ENCODE results near the gene NAV2.
"Not testable (repeated sequence)": the region's sequence is repeated elsewhere in the genome, so short reads cannot be mapped to it uniquely, and the experiment has no call there.

Gene NAV2

GRCh38 chr11:19910931-19911330, 198.3 kb downstream of the NAV2 start:
- FAIRE-seq: no peak

GRCh38 chr11:19912115-19912957, 199.7 kb downstream of the NAV2 start:
- FAIRE-seq: no peak

GRCh38 chr11:19912958-19913892, 200.6 kb downstream of the NAV2 start:
- FAIRE-seq: no peak

- no peak for FAIRE-seq
Observed at GRCh38 chr11:19913893-19914249, 201.2 kb downstream of the NAV2 start.

- FAIRE-seq: no peak
Observed at GRCh38 chr11:19915808-19916207, 203.2 kb downstream of the NAV2 start.

- no peak for FAIRE-seq
Observed at GRCh38 chr11:19917069-19917468, 204.4 kb downstream of the NAV2 start.

GRCh38 chr11:19918302-19919049, 205.8 kb downstream of the NAV2 start:
- no peak for FAIRE-seq

GRCh38 chr11:19919050-19919561, 206.5 kb downstream of the NAV2 start:
- FAIRE-seq: no peak

GRCh38 chr11:19920982-19921381, 208.3 kb downstream of the NAV2 start:
- FAIRE-seq: no peak

- no peak for FAIRE-seq
Observed at GRCh38 chr11:19921976-19922688, 209.5 kb downstream of the NAV2 start.

GRCh38 chr11:19922689-19923035, 210.0 kb downstream of the NAV2 start:
- FAIRE-seq: no peak

- no peak for FAIRE-seq
Observed at GRCh38 chr11:19923626-19924025, 211.0 kb downstream of the NAV2 start.

GRCh38 chr11:19924311-19924710, 211.7 kb downstream of the NAV2 start:
- no peak for FAIRE-seq

GRCh38 chr11:19924716-19925115, 212.1 kb downstream of the NAV2 start:
- no peak for FAIRE-seq

- not testable (repeated sequence) for FAIRE-seq
Observed at GRCh38 chr11:19927403-19927802, 214.8 kb downstream of the NAV2 start.

GRCh38 chr11:19929147-19929546, 216.5 kb downstream of the NAV2 start:
- FAIRE-seq: no peak

GRCh38 chr11:19929655-19930054, 217.0 kb downstream of the NAV2 start:
- no peak for FAIRE-seq

GRCh38 chr11:19931141-19931770, 218.6 kb downstream of the NAV2 start:
- FAIRE-seq: no peak

- no peak for FAIRE-seq
Observed at GRCh38 chr11:19931771-19932369, 219.2 kb downstream of the NAV2 start.

- FAIRE-seq: no peak
Observed at GRCh38 chr11:19933132-19933735, 220.6 kb downstream of the NAV2 start.
